Endodermal cell (in vitro differentiated cells): ENCODE data around the gene ATXN7. TPM values are rescaled to one million over a fixed set of nuclear protein-coding genes. Genes with fewer than 3 reads are reported as not detected.

Experiments
- DNase-seq: peaks from one replicate; pipeline ENCODE4 v3.0.0-alpha.2; 2017
- H3K27ac ChIP-seq: 2 replicates; pipeline ENCODE4 v1.5.1; 2013; ENCODE audit warnings: mild to moderate bottlenecking, low read depth, low read length, moderate library complexity
- H3K27me3 ChIP-seq: 2 replicates; pipeline ENCODE4 v1.6.1; 2013; ENCODE audit warnings: mild to moderate bottlenecking, low read length, moderate library complexity; ENCODE audit not compliant: insufficient read depth, control insufficient read depth, poor library complexity, severe bottlenecking
- H3K36me3 ChIP-seq: 2 replicates; pipeline ENCODE4 v1.7.0; 2013; ENCODE audit warnings: mild to moderate bottlenecking, low read length, moderate library complexity; ENCODE audit not compliant: control insufficient read depth, insufficient read depth
- H3K4me1 ChIP-seq: one replicate; pipeline ENCODE4 v1.7.0; 2013; ENCODE audit warnings: low read length; ENCODE audit not compliant: control insufficient read depth, insufficient read depth
- H3K4me3 ChIP-seq: 2 replicates; pipeline ENCODE4 v1.5.1; 2013; ENCODE audit warnings: mild to moderate bottlenecking, low read length, moderate library complexity
- H3K9ac ChIP-seq: 2 replicates; pipeline ENCODE4 v1.6.1; 2013; ENCODE audit warnings: mild to moderate bottlenecking, low read length, moderate library complexity; ENCODE audit not compliant: poor library complexity, severe bottlenecking; ENCODE audit errors: extremely low read depth
- H3K9me3 ChIP-seq: 2 replicates; pipeline ENCODE4 v1.6.1; 2013; ENCODE audit warnings: mild to moderate bottlenecking, low read length, moderate library complexity; ENCODE audit not compliant: control insufficient read depth
- H3K27ac Mint-ChIP-seq: 2 replicates; pipeline ENCODE4 v1.8.0; 2020; ENCODE audit warnings: mixed read lengths
- H3K27me3 Mint-ChIP-seq: 2 replicates; pipeline ENCODE4 v1.8.0; 2021; ENCODE audit warnings: mild to moderate bottlenecking, mixed read lengths; ENCODE audit not compliant: insufficient read depth
- H3K36me3 Mint-ChIP-seq: 2 replicates; pipeline ENCODE4 v1.8.0; 2020; ENCODE audit warnings: low read depth, mixed read lengths
- H3K4me1 Mint-ChIP-seq: 2 replicates; pipeline ENCODE4 v1.8.0; 2020; ENCODE audit warnings: mixed read lengths
- H3K4me3 Mint-ChIP-seq: 2 replicates; pipeline ENCODE4 v1.8.0; 2020; ENCODE audit warnings: mild to moderate bottlenecking, moderate library complexity, mixed read lengths
- H3K9me3 Mint-ChIP-seq: 2 replicates; pipeline ENCODE4 v1.8.0; 2020; ENCODE audit warnings: mild to moderate bottlenecking, mixed read lengths
- CTCF ChIP-seq: fragments of 200-600 bp; sonication (generic); conservative IDR thresholded peaks from 2 replicates; pipeline ENCODE4 v1.5.0; 2021; ENCODE audit warnings: antibody characterized with exemption, mild to moderate bottlenecking
- WGBS, 2 experiments: methylation state at CpG; one replicate each; pipeline versions ENCODE4 v1.1.5 to v1.1.7; 2013; ENCODE audit warnings: missing lambda C conversion rate in 2 of 2, mixed read lengths in 1 of 2; ENCODE audit not compliant: insufficient coverage in 1 of 2, insufficient read length in 1 of 2; 5-methylcytosine and 5-hydroxymethylcytosine counted together
- total RNA-seq, 2 donors: library from RNA; stranded (reverse); fragmentation: NEBNext Ultra II Directional in 1 of 2; extraction: Animal tissue kit (Norgen Biotek cat#: 25700) in 1 of 2; gene quantifications; 2 replicates in 1 of 2; 3 replicates in 1 of 2; pipeline ENCODE4 v1.2.1, GENCODE V29; 2021

The ATXN7 gene
- total RNA-seq, 2 donors from 2014 or later, result 28.1 to 28.8 TPM

- no peak overlapping the region for H3K4me3 ChIP-seq
- peaks cover 8% of the 10 kb centered on the region for H3K4me1 ChIP-seq
- Mint-ChIP-seq H3K27ac (no peak overlapping the region), H3K27me3 (peaks cover 3% of the 10 kb centered on the region), H3K4me3 (no peak overlapping the region), H3K9me3 (no peaks in the 10 kb centered on the region), H3K4me1 (peaks cover 20% of the 10 kb centered on the region), H3K36me3 (peaks cover 9% of the 10 kb centered on the region)
- H3K27ac ChIP-seq, result no peak overlapping the region
- H3K9ac ChIP-seq, result no peak overlapping the region
- H3K27me3 ChIP-seq, result no peaks in the 10 kb centered on the region
- H3K36me3 ChIP-seq, result peaks cover 20% of the 10 kb centered on the region
- TF ChIP-seq CTCF, result no peak
- H3K9me3 ChIP-seq, result no peaks in the 10 kb centered on the region
- 100% methylated on average over 1 of the region's 1 CpG for WGBS, 2 experiments
- no peak for DNase-seq
These were observed 45.1 kb downstream of the ATXN7 start for GRCh38 chr3:63908776-63909175.

- no peaks in the 10 kb centered on the region for H3K27me3 ChIP-seq
- WGBS, 2 experiments, result 96% methylated on average over 2 of the region's 2 CpGs; no CpG with 5 or more reads in 1 of the 2 experiments
- H3K36me3 Mint-ChIP-seq, result peaks cover 15% of the 10 kb centered on the region
- H3K27ac ChIP-seq, result no peak overlapping the region
- DNase-seq, result no peak
- H3K4me1 ChIP-seq, result peaks cover 8% of the 10 kb centered on the region
- peaks cover 20% of the 10 kb centered on the region for H3K4me1 Mint-ChIP-seq
- no peak overlapping the region for H3K27ac Mint-ChIP-seq
- no peaks in the 10 kb centered on the region for H3K9me3 ChIP-seq
- no peak for TF ChIP-seq CTCF
- no peak overlapping the region for H3K4me3 Mint-ChIP-seq
- no peaks in the 10 kb centered on the region for H3K9me3 Mint-ChIP-seq
- no peak overlapping the region for H3K9ac ChIP-seq
- peaks cover 17% of the 10 kb centered on the region for H3K36me3 ChIP-seq
- H3K27me3 Mint-ChIP-seq, result peaks cover 3% of the 10 kb centered on the region
- H3K4me3 ChIP-seq, result no peak overlapping the region
These were observed 45.8 kb downstream of the ATXN7 start for GRCh38 chr3:63909431-63909830.

- Mint-ChIP-seq H3K9me3 (no peaks in the 10 kb centered on the region), H3K27ac (no peak overlapping the region)
- WGBS, 2 experiments, result 88 to 100% methylated on average over 3 to 4 of the region's 4 CpGs
These were observed 46.3 kb downstream of the ATXN7 start for GRCh38 chr3:63910001-63910400.

More at GRCh38 chr3:63910001-63910400, 46.3 kb downstream of the ATXN7 start:
- no peak for DNase-seq
- Mint-ChIP-seq H3K4me3 (no peak overlapping the region), H3K36me3 (peaks cover 17% of the 10 kb centered on the region), H3K4me1 (peaks cover 16% of the 10 kb centered on the region), H3K27me3 (peaks cover 5% of the 10 kb centered on the region)
- Histone ChIP-seq H3K9ac (no peak overlapping the region), H3K36me3 (peaks cover 19% of the 10 kb centered on the region), H3K4me3 (no peak overlapping the region), H3K27me3 (no peaks in the 10 kb centered on the region), H3K9me3 (no peaks in the 10 kb centered on the region), H3K4me1 (peaks cover 8% of the 10 kb centered on the region), H3K27ac (no peak overlapping the region)
- no peak for TF ChIP-seq CTCF
